Measurements from ENCODE around the gene NACA2.

The NACA2 gene

DNA sequence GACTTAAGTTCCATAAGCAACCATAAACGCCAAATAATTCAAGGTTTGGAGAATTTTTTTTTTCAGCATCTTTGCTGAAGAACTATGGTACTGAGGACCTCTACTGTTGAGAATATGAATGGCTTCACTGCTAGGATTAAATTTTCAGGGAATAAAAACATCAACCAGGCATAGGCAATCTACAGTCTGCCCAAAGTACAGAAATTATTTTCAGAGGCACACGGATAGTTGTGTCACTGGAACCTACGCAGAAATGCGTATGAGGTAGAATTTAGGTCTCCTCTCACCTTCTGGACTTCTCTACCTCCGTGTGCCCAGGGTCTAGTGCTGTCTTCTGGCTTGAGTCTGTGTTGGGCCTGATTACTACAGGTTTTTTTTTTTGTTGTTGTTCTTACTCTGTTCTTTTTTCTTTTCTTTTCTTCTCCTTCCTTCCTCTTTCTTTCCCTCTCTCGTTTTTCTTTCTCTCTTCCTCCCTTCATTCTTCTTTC is 39.7 kb downstream of the NACA2 start:
- DNase-seq (ENCODE audit: low read depth, low spot score), result no peak

DNA sequence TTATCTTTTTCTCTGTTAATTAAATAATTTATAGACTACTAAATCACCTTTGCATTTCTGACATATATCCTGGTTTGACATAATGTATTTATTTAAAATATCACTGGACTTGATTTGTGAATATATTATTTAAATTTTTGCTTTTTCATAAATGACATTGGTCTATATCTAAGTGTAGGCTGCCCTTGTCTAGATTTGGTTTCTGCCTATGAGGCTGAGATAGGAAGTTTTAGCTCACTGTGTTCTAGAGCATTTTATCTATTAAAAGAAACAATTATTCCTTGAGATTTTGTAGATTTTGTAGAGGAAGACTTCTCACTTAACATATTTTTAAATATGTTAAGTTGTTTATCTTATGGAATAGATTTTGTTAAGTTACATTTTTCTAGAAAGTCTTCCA is 43.9 kb downstream of the NACA2 start:
- DNase-seq (ENCODE audit: low read depth, low spot score), result no peak

GRCh38 chr17:61545335-61545938 is 45.6 kb downstream of the NACA2 start:
- DNase-seq (ENCODE audit: low read depth, low spot score), result no peak

DNA sequence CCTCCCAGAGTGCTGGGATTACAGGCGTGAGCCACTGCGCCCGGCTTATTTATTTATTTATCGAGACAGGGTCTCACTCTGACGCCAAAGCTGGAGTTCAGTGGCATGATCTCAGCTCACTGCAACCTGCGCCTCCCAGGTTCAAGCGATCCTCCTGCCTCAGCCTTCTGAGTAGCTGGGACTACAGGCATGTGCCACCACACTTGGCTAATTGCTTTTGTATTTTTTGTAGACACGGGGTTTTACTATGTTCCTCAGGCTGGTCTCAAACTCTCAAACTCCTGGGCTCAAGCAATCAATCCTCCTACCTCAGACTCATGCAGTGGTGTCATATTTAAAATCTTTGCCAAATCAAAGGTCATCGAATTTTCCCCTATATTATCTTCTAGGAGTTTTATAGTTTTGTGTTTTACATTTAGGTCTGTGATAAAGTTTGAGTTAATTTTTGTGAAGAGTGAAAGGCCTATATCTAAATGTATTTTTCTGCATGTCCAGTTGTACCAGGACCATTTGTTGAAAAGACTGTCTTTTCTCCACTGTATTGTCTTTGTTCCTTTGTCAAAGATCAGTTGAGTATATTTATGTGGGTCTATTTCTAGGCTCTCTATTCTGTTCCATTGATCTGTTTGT is 47.1 kb downstream of the NACA2 start:
- no peak for DNase-seq (ENCODE audit: low read depth, low spot score)

GRCh38 chr17:61542027-61542426 is 49.0 kb downstream of the NACA2 start:
- DNase-seq (ENCODE audit: low read depth, low spot score), result no peak

DNA sequence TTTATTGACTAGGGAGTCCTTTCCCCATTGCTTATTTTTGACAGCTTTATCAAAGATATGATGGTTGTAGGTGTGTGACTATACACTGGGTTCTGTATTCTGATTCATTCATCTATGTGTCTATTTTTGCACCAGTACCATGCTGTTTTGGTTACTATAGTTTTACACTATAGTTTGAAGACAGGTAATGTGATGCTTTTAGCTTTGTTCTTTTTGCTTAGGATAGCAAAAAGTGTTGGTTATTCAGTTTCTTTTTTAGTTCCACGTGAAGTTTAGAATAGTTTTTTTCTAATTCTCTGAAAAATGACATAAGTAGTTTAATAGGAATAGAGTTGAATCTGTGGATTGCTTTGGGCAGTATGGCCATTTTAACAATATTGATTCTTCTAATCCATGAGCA is 50.1 kb downstream of the NACA2 start:
- no peak for DNase-seq (ENCODE audit: low read depth, low spot score)
